Stomach (tissue), 4 donors: ENCODE data around the gene RENBP.

ENCODE experiments used
- CTCF ChIP-seq, 7 experiments: fragments of 450-650 bp in 4 of 7; fragments of 200-600 bp in 3 of 7; sonication (generic) in 3 of 7; IDR thresholded peaks; one replicate each; pipeline ENCODE4 v1.5.1; 2016 to 2019; ENCODE audit warnings: antibody characterized with exemption in 7 of 7, control low read depth in 2 of 7, mild to moderate bottlenecking in 1 of 7
- POLR2A ChIP-seq, 4 donors: fragments of 450-650 bp; IDR thresholded peaks; one replicate each; pipeline ENCODE4 v1.6.1; 2016; ENCODE audit warnings: antibody characterized with exemption in 4 of 4, control low read depth in 2 of 4, mild to moderate bottlenecking in 1 of 4, moderate library complexity in 1 of 4

- TF ChIP-seq CTCF (IDR thresholded peaks at IDR 0.05) = no peak
- no peak for TF ChIP-seq POLR2A (IDR thresholded peaks at IDR 0.05)
These were observed 38.9 kb downstream of the RENBP start for GRCh38 chrX:153905481-153906095.
